GM19438 (cell line): ENCODE measurements around the gene DHX32.

Source experiments
- ATAC-seq: cut with Tn5 transposase; IDR thresholded peaks from one replicate; pipeline ENCODE4 v1.9.1; 2021; ENCODE audit warnings: low read depth; ENCODE audit not compliant: unreplicated experiment

The DHX32 gene

DNA sequence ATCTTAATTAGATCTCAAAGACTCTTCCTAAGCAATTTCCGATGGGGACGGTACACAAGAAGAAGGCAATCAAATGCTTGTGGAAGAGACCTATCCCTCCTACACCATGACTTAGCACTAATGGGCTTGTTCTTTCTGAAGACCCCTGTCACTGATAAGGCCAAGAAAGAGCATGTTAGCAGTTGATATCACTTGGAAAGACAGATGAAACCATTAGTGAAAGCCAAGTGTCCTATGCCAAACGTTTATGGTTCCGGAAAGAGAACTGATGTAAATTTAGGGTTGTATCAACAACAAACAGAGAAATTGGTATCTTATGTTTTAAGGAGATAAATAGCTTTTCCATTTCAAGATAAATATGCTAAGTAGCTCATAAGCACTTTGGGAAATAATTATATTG lies 64.5 kb downstream of the DHX32 start:
- ATAC-seq, result no peak

GRCh38 chr10:125815764-125816163 lies 65.3 kb downstream of the DHX32 start:
- no peak for ATAC-seq

DNA sequence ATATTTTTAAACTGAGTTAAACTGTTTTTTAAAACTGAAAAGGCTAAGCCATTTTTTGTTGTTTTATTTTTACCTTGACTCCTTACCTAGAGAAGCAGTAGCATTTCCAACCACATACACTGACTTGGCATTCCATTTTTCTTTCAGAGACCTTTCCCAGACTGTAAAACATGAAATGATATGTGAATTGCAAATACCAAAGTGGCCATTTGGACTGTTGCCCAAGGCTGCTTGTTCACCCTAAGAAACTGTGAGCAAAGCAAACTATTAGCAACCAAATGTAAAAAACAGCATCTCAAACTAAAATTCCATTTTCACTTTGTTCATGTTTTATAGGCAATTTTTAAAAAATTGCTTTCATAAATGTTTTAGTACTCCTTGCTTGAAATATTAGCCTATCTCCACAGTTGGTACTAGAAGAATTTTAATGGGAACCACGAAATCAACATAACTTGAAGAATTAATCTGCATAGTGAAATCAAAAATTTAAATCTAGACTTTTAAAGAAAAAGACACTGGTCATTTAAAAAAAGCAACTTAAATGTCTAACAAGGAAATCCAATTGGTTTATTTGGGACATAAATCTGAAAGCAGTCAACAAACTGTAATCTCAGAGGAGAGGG lies 68.9 kb downstream of the DHX32 start:
- no peak for ATAC-seq

GRCh38 chr10:125811251-125811650 lies 69.8 kb downstream of the DHX32 start:
- no peak for ATAC-seq

DNA sequence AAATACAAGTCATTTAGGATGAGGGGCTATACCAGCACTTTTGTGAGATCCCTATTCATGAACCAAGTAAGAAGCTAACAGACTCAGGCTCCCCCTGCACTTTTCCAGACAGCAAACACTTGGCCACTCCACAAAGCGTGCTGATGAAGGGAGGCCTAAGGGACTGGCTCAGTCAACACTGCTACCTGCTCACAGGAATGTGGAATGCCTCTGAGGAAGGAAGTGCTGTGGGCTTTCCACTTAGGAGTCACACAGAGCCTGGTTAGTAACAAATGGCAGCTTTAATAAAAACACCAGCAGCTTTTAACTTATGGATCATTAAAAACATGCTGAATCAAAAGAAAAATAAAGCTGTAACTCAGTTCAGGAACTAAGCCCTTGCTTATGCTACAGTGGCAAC lies 73.0 kb downstream of the DHX32 start:
- no peak for ATAC-seq

- ATAC-seq, result no peak
Observed at GRCh38 chr10:125802739-125803138, 78.4 kb downstream of the DHX32 start.

GRCh38 chr10:125802131-125802530 lies 79.0 kb downstream of the DHX32 start:
- ATAC-seq, result no peak

- ATAC-seq, result no peak
Observed at GRCh38 chr10:125801574-125801973, 79.5 kb downstream of the DHX32 start.

GRCh38 chr10:125799451-125800182 lies 81.5 kb downstream of the DHX32 start:
- no peak for ATAC-seq

GRCh38 chr10:125797994-125798662 lies 83.0 kb downstream of the DHX32 start:
- no peak for ATAC-seq

- no peak for ATAC-seq
Observed at GRCh38 chr10:125797424-125797823, 83.7 kb downstream of the DHX32 start.

DNA sequence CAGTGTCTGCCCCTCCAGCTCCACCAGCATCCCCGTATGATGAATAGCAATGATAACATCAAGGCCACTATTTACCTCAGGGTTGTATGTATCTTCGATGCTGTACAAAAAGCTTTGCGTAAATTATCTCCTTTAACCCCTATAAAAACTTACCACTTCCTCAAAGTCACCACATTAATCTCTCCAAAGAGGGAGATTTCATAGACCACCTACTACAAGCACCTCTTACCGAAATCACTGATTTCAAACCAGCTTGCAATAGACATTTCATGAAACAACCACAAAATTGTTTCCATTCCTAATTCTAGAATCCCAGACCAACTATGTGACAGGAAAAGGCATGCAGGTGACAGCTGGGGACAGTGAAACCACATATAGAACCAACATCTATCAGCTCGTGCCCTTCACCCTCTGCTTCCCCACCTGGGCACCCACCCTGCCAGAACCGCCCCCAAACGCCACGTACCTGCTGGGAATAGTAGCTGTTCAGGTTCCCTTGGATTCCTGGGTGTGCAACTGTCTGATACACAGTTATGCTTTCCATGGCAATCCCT lies 85.4 kb downstream of the DHX32 start:
- ATAC-seq, result no peak

DNA sequence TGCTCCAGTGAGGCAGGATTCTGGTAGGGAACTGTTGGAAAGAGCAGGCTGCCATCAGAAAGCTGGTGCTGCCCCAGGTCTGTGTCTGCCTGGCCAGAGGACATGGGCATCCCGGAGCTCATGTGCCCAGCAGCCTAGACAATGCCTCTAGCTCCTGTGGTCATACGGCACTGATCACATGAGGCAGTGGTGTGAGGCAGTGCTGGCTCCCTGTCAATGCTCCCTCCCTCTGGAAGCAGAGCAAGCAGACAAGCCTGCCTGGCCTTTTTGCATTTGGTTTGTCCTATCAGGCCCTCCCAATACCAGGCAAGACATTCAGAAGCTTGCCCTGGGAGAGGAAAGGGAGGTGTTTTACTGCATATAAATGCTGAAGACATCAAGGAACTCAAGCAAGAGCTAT lies 86.0 kb downstream of the DHX32 start:
- no peak for ATAC-seq

GRCh38 chr10:125792342-125793300 lies 88.5 kb downstream of the DHX32 start:
- ATAC-seq, result no peak

- ATAC-seq, result no peak
Observed at GRCh38 chr10:125788156-125789034, 92.7 kb downstream of the DHX32 start.
